Nephron (organoid): ENCODE results near the gene FMO1.
"Not testable (repeated sequence)": the region's sequence is repeated elsewhere in the genome, so short reads cannot be mapped to it uniquely, and the experiment has no call there.

Experiments used
- H3K27ac Mint-ChIP-seq, 3 experiments: 2 replicates each; pipeline ENCODE4 v1.8.0; 2020; ENCODE audit warnings: mixed read lengths in 3 of 3, mild to moderate bottlenecking in 2 of 3, moderate library complexity in 1 of 3
- H3K27me3 Mint-ChIP-seq: 2 replicates; pipeline ENCODE4 v1.8.0; 2021; ENCODE audit warnings: low read depth, mild to moderate bottlenecking, moderate library complexity, mixed read lengths
- H3K36me3 Mint-ChIP-seq: 2 replicates; pipeline ENCODE4 v1.8.0; 2020; ENCODE audit warnings: low read depth, mixed read lengths
- H3K4me1 Mint-ChIP-seq: 2 replicates; pipeline ENCODE4 v1.8.0; 2020; ENCODE audit warnings: mixed read lengths
- H3K4me3 Mint-ChIP-seq, 3 experiments: 2 replicates each; pipeline ENCODE4 v1.8.0; 2020; ENCODE audit warnings: mild to moderate bottlenecking in 3 of 3, mixed read lengths in 3 of 3, moderate library complexity in 2 of 3
- H3K9me3 Mint-ChIP-seq: 2 replicates; pipeline ENCODE4 v1.8.0; 2020; ENCODE audit warnings: mixed read lengths
- TF ChIP-seq, protein P1 (sequence below), 3 experiments: fragments of 200-600 bp; sonication (generic); IDR thresholded peaks; one replicate each; pipeline ENCODE4 v1.5.0; 2021; ENCODE audit warnings: antibody characterized with exemption in 3 of 3; ENCODE audit not compliant: unreplicated experiment in 3 of 3

FMO1 gene

DNA sequence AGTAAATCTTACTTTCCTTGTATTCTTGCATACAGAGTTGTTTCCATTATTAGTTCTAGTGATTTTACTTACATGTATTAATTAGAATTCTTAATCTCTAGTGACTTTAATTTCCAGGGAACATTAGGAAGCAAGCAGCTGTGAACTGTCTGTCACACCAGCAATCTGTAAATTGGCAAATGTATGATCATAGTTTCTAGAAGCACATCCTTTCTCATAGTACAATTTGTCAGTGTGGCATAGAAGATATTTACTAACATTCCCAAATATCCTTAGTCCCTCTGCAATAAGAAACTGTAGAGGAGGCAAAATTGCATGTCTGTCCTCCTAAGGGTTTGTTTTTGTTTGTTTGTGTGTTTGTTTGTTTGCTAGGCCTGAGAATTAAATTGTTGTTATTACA is 17.0 kb upstream of the FMO1 start:
- TF ChIP-seq, protein P1, sequence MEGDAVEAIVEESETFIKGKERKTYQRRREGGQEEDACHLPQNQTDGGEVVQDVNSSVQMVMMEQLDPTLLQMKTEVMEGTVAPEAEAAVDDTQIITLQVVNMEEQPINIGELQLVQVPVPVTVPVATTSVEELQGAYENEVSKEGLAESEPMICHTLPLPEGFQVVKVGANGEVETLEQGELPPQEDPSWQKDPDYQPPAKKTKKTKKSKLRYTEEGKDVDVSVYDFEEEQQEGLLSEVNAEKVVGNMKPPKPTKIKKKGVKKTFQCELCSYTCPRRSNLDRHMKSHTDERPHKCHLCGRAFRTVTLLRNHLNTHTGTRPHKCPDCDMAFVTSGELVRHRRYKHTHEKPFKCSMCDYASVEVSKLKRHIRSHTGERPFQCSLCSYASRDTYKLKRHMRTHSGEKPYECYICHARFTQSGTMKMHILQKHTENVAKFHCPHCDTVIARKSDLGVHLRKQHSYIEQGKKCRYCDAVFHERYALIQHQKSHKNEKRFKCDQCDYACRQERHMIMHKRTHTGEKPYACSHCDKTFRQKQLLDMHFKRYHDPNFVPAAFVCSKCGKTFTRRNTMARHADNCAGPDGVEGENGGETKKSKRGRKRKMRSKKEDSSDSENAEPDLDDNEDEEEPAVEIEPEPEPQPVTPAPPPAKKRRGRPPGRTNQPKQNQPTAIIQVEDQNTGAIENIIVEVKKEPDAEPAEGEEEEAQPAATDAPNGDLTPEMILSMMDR (IDR thresholded peaks at IDR 0.05; ENCODE audit: unreplicated experiment in 3 of 3): no peak
- H3K27me3 Mint-ChIP-seq: no peaks in the 10 kb centered on the region
- H3K4me3 Mint-ChIP-seq: no peak overlapping the region
- H3K4me1 Mint-ChIP-seq: peaks cover 9% of the 10 kb centered on the region
- H3K36me3 Mint-ChIP-seq: no peaks in the 10 kb centered on the region
- H3K27ac Mint-ChIP-seq: peak overlapping the region in 2 of 3 experiments; percentile 49
- peaks cover 5% of the 10 kb centered on the region for H3K9me3 Mint-ChIP-seq

- H3K9me3 Mint-ChIP-seq: peaks cover 16% of the 10 kb centered on the region
- H3K4me3 Mint-ChIP-seq: no peak overlapping the region
- H3K27ac Mint-ChIP-seq: no peak overlapping the region
- H3K27me3 Mint-ChIP-seq: no peaks in the 10 kb centered on the region
- TF ChIP-seq, protein P1 (IDR thresholded peaks at IDR 0.05; ENCODE audit: unreplicated experiment in 3 of 3): no peak
- H3K4me1 Mint-ChIP-seq: peaks cover 9% of the 10 kb centered on the region
- H3K36me3 Mint-ChIP-seq: no peaks in the 10 kb centered on the region
Observed at GRCh38 chr1:171233183-171233582, 15.1 kb upstream of the FMO1 start.

GRCh38 chr1:171236231-171236630 is 12.1 kb upstream of the FMO1 start:
- H3K36me3 Mint-ChIP-seq: not testable (repeated sequence)

GRCh38 chr1:171243878-171244277 is 4.4 kb upstream of the FMO1 start:
- peaks cover 23% of the 10 kb centered on the region for H3K9me3 Mint-ChIP-seq
- H3K27me3 Mint-ChIP-seq: peaks cover 3% of the 10 kb centered on the region
- H3K27ac Mint-ChIP-seq: no peak overlapping the region
- H3K4me3 Mint-ChIP-seq: no peak overlapping the region
- H3K36me3 Mint-ChIP-seq: no peaks in the 10 kb centered on the region
- no peaks in the 10 kb centered on the region for H3K4me1 Mint-ChIP-seq
- TF ChIP-seq, protein P1 (IDR thresholded peaks at IDR 0.05; ENCODE audit: unreplicated experiment in 3 of 3): no peak

More at GRCh38 chr1:171236231-171236630, 12.1 kb upstream of the FMO1 start:
- H3K27me3 Mint-ChIP-seq, H3K27ac Mint-ChIP-seq, H3K4me3 Mint-ChIP-seq, H3K4me1 Mint-ChIP-seq: not testable (repeated sequence)
- peaks cover 41% of the 10 kb centered on the region for H3K9me3 Mint-ChIP-seq

GRCh38 chr1:171245458-171246064 is 2.7 kb upstream of the FMO1 start:
- Mint-ChIP-seq H3K4me1 (no peaks in the 10 kb centered on the region), H3K9me3 (peaks cover 10% of the 10 kb centered on the region), H3K4me3 (no peak overlapping the region), H3K27me3 (peaks cover 9% of the 10 kb centered on the region), H3K36me3 (no peaks in the 10 kb centered on the region), H3K27ac (no peak overlapping the region)
- TF ChIP-seq, protein P1 (IDR thresholded peaks at IDR 0.05; ENCODE audit: unreplicated experiment in 3 of 3): peak; percentile 63 to 77 (median 69)

DNA sequence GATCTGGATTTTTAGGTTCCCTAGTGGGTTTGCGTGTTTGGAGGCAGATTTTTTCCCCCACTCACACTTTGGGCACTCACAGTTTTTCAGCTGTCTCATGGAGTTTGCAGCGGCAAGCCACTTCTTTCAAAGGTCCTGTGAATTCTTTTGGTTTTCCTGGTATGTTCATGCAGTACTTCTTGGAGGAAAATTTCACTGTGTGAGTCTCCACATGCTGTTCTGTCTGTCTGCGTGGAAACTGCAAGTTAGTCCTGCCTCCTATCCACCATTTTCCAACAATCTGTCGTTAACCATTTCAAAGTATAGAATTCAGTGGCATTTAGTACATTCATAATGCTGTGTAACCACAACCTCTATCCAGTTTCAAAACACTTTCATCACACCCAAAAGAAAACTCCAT is 793 bp upstream of the FMO1 start:
- TF ChIP-seq, protein P1 (IDR thresholded peaks at IDR 0.05; ENCODE audit: unreplicated experiment in 3 of 3): no peak
- Mint-ChIP-seq H3K4me3 (peak overlapping the region in 1 of 3 experiments; percentile 0), H3K27ac (peak overlapping the region; percentile 64 to 81 (median 74)), H3K4me1 (peaks cover 9% of the 10 kb centered on the region), H3K36me3 (no peaks in the 10 kb centered on the region), H3K9me3 (no peaks in the 10 kb centered on the region), H3K27me3 (peaks cover 21% of the 10 kb centered on the region)
